SU-DHL-6 (cell line): ENCODE measurements around the gene ATG16L1.
"Not testable (repeated sequence)": the region's sequence is repeated elsewhere in the genome, so short reads cannot be mapped to it uniquely, and the experiment has no call there.

Experiments
- EZH2phosphoT487 ChIP-seq: fragments of 200-600 bp; sonication (generic), shearing (Covaris generic); conservative IDR thresholded peaks from 2 replicates; pipeline ENCODE4 v1.6.1; 2018; ENCODE audit warnings: mild to moderate bottlenecking, antibody characterized with exemption, low read length, moderate library complexity, mixed read lengths
- TF ChIP-seq, protein P1 (sequence below): fragments of 200-600 bp; sonication (generic); IDR thresholded peaks from one replicate; pipeline ENCODE4 v1.5.1; 2017; ENCODE audit warnings: antibody characterized with exemption, mild to moderate bottlenecking, low read length, moderate library complexity; ENCODE audit not compliant: insufficient read depth, poor library complexity, severe bottlenecking

DNA sequence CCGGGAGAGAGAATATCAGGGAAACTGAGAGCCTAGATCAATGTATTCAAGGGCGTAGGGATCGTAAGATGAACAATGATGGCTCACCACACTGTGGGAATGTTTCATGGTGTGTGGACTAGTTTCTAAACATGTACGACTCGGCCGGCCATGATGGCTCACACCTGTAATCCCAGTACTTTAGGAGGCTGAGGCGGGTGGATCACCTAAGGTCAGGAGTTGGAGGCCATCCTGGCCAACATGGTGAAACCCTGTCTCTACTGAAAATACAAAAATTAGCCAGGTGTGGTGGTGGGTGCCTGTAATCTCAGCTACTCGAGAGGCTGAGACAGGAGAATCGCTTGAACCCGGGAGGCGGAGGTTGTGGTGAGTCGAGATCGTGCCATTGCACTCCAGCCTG lies 84.6 kb downstream of the ATG16L1 start:
- TF ChIP-seq, protein P1, sequence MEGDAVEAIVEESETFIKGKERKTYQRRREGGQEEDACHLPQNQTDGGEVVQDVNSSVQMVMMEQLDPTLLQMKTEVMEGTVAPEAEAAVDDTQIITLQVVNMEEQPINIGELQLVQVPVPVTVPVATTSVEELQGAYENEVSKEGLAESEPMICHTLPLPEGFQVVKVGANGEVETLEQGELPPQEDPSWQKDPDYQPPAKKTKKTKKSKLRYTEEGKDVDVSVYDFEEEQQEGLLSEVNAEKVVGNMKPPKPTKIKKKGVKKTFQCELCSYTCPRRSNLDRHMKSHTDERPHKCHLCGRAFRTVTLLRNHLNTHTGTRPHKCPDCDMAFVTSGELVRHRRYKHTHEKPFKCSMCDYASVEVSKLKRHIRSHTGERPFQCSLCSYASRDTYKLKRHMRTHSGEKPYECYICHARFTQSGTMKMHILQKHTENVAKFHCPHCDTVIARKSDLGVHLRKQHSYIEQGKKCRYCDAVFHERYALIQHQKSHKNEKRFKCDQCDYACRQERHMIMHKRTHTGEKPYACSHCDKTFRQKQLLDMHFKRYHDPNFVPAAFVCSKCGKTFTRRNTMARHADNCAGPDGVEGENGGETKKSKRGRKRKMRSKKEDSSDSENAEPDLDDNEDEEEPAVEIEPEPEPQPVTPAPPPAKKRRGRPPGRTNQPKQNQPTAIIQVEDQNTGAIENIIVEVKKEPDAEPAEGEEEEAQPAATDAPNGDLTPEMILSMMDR = not testable (repeated sequence)
- TF ChIP-seq EZH2phosphoT487 = not testable (repeated sequence)
